Right lobe of liver (tissue), 6 donors: ENCODE results near the gene PIGC. TPM values are rescaled to one million over a fixed set of nuclear protein-coding genes. Genes with fewer than 3 reads are reported as not detected.

ENCODE experiments used
- ATAC-seq, 4 donors: fragments of 200-7000 bp; cut with Tn5 transposase; one replicate each; pipeline ENCODE4 v1.9.1; 2020; ENCODE audit warnings: mild to moderate bottlenecking in 4 of 4, moderate library complexity in 4 of 4
- DNase-seq, 3 donors: peaks; one replicate each; pipeline ENCODE4 v3.0.0-alpha.2; 2020
- H3K27ac ChIP-seq, 3 donors: fragments of 200-600 bp; one replicate each; pipeline ENCODE4 v1.8.0; 2022
- H3K27me3 ChIP-seq, 2 donors: fragments of 200-600 bp; one replicate each; pipeline ENCODE4 v1.8.0; 2022
- H3K36me3 ChIP-seq, 4 donors: fragments of 200-600 bp; sonication (generic) in 1 of 4; one replicate each; pipeline versions ENCODE4 v1.5.1 to v1.8.0; 2017 to 2022; ENCODE audit warnings: control low read depth in 1 of 4
- H3K4me1 ChIP-seq, 4 donors: fragments of 200-600 bp; sonication (generic) in 1 of 4; one replicate each; pipeline versions ENCODE4 v1.5.1 to v1.8.0; 2017 to 2022; ENCODE audit warnings: control low read depth in 1 of 4
- H3K4me3 ChIP-seq, 3 donors: fragments of 200-600 bp; one replicate each; pipeline ENCODE4 v1.8.0; 2022
- H3K9me3 ChIP-seq, 4 donors: fragments of 200-600 bp; sonication (generic) in 1 of 4; one replicate each; pipeline versions ENCODE4 v1.5.1 to v1.8.0; 2017 to 2022; ENCODE audit warnings: control low read depth in 1 of 4
- POLR2A ChIP-seq: fragments of 450-650 bp; IDR thresholded peaks from one replicate; pipeline ENCODE4 v1.6.1; 2017; ENCODE audit warnings: antibody characterized with exemption, mild to moderate bottlenecking
- WGBS: methylation state at CpG from one replicate; pipeline ENCODE4 v1.1.6; 2018; ENCODE audit warnings: low coverage, low lambda C conversion rate; ENCODE audit not compliant: insufficient coverage; ENCODE audit errors: missing lambda C conversion rate; 5-methylcytosine and 5-hydroxymethylcytosine counted together
- intact Hi-C, 2 donors: fragments of 100-400 bp; cut with DNase I; formaldehyde crosslinking; loops; one replicate each; pipeline versions ENCODE4 v1.11.2 to v1.14.1; 2022
- total RNA-seq, 6 experiments: library from RNA; depleted of rRNA in 2 of 6; stranded (reverse); fragments of >200 nt in 2 of 6; fragmentation: NEBNext Ultra II Directional in 3 of 6; extraction: Animal tissue kit (Norgen Biotek cat#: 25700) in 3 of 6; gene quantifications; one replicate each; pipeline versions ENCODE4 v1.1.0 to v1.2.4, GENCODE V29; 2016 to 2023
- TF ChIP-seq, protein P1 (sequence below), 4 donors: fragments of 200-600 bp in 3 of 4; fragments of 450-650 bp in 1 of 4; IDR thresholded peaks; one replicate each; pipeline versions ENCODE4 v1.5.1 to v1.8.0; 2016 to 2022; ENCODE audit warnings: antibody characterized with exemption in 4 of 4, mild to moderate bottlenecking in 2 of 4
- donor health status: DM: no; HTN: yes; CAD: no.
- donor health status: DM: no; HTN: no; CAD: no.
- donor health status: DM: no; HTN: no; CAD: no.
- donor health status: DM: no; HTN: yes; CAD: no.
- donor health status: DM: no; HTN: yes; CAD: no.

Gene PIGC
- total RNA-seq, 6 experiments from 2014 or later, result 6.7 to 12.0 (median 8.7) TPM

DNA sequence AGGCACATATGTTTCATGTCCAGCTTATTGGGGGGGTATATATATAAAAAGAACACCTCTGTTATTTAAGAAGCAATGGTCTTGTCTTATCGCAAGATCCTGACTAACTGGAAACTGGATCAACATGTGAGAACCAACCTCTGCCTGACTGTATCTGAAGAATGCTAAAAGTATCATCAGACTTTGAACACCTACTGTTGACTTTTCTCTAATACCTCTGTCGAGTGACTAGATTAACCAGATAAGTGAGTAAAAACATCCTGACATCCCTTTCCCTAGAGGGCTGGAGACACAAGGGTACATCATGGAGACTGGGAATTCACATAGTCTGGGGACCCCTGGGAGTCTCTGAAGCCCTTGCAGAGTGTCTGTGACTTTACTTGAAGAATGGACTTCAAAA lies 26.3 kb upstream of the PIGC start:
- ATAC-seq, result peak; percentile 55 to 86 (median 78)
- intact Hi-C loops, result no loop called here
- Histone ChIP-seq H3K27me3 (no peaks in the 10 kb centered on the region), H3K36me3 (no peaks in the 10 kb centered on the region), H3K4me1 (peaks cover 0 to 28% (median 0%) of the 10 kb centered on the region in 4 donors), H3K4me3 (no peak overlapping the region), H3K27ac (peak overlapping the region in 1 of 3 donors; percentile 31), H3K9me3 (no peaks in the 10 kb centered on the region)
- TF ChIP-seq, protein P1, sequence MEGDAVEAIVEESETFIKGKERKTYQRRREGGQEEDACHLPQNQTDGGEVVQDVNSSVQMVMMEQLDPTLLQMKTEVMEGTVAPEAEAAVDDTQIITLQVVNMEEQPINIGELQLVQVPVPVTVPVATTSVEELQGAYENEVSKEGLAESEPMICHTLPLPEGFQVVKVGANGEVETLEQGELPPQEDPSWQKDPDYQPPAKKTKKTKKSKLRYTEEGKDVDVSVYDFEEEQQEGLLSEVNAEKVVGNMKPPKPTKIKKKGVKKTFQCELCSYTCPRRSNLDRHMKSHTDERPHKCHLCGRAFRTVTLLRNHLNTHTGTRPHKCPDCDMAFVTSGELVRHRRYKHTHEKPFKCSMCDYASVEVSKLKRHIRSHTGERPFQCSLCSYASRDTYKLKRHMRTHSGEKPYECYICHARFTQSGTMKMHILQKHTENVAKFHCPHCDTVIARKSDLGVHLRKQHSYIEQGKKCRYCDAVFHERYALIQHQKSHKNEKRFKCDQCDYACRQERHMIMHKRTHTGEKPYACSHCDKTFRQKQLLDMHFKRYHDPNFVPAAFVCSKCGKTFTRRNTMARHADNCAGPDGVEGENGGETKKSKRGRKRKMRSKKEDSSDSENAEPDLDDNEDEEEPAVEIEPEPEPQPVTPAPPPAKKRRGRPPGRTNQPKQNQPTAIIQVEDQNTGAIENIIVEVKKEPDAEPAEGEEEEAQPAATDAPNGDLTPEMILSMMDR (IDR thresholded peaks at IDR 0.05), result no peak
- no peak for TF ChIP-seq POLR2A
- no peak for DNase-seq
- WGBS, result 38% methylated on average over 2 of the region's 2 CpGs

DNA sequence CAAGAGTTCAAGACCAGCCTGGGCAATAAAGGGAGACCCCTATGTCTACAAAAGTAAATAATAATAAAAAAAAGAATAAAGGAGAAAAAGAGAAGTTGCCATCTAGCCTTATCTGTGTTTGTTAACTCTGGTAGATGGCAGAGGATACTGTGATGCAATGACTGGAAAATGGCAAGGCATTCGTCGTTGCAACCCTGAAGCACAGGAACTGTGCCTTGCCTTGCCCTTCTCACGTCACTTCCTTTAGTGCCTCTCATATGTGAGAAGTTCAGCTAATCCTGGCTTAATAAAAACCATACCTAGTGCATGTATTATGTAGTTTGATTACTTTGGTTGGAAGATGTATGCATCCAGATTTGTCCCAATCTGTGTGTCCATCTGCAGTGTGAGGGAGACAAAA lies 25.8 kb upstream of the PIGC start:
- WGBS, result 17% methylated on average over 3 of the region's 3 CpGs
- peak overlapping the region in 1 of 3 donors; percentile 31 for H3K27ac ChIP-seq
- intact Hi-C loops, result no loop called here
- DNase-seq (no peak), ATAC-seq (peak in 2 of 4 donors; percentile 45 to 57)
- H3K36me3 ChIP-seq, result no peaks in the 10 kb centered on the region
- peaks cover 0 to 28% (median 0%) of the 10 kb centered on the region in 4 donors for H3K4me1 ChIP-seq
- H3K27me3 ChIP-seq, result no peaks in the 10 kb centered on the region
- TF ChIP-seq, protein P1 (IDR thresholded peaks at IDR 0.05), result no peak
- TF ChIP-seq POLR2A, result no peak
- no peaks in the 10 kb centered on the region for H3K9me3 ChIP-seq
- no peak overlapping the region for H3K4me3 ChIP-seq

DNA sequence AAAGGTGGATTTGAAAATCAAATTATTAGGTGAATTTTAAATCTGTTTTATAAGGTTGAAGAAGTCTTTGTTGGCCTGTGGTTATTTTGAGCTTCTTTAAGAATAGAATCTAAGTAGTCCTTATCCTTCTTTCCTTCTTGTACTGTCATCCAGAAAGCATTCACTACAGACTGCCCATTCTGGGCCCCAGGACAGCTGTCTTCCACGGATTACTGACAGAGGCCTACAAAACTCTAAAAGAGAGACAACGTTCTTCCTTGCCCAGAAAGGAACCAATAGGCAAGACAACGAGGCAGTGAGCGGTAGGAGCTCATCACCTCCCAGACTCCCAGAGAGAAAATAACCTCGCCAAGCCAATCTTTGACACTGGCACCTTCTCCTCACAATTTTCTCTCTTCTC lies 24.4 kb upstream of the PIGC start:
- intact Hi-C loops, result no loop called here
- Histone ChIP-seq H3K27me3 (no peaks in the 10 kb centered on the region), H3K4me1 (peaks cover 0 to 19% (median 0%) of the 10 kb centered on the region in 4 donors), H3K9me3 (no peaks in the 10 kb centered on the region), H3K36me3 (no peaks in the 10 kb centered on the region), H3K27ac (no peak overlapping the region), H3K4me3 (no peak overlapping the region)
- ATAC-seq, result no peak
- TF ChIP-seq, protein P1 (IDR thresholded peaks at IDR 0.05), result no peak
- TF ChIP-seq POLR2A, result no peak
- WGBS, result 86% methylated on average over 4 of the region's 5 CpGs
- DNase-seq, result no peak

DNA sequence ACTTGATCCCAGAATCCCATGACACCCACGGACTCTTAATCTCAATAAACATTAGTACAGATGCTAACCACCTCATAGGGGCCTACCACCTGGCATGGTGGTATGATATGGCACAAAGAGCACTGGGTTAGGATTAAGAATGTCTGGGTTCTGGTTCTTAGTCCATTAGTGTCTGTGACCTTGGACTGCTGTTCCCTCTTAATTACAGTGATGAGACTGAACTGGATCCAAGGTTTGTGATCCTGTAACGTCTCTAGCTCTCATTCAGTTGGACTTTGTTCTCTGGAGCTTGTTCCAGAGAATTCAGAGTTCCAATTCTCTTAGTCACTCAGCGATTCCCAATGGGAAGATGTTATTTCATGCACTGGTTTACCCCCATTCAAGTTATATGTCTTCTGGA lies 23.6 kb upstream of the PIGC start:
- H3K4me1 ChIP-seq, result peaks cover 0 to 19% (median 0%) of the 10 kb centered on the region in 4 donors
- TF ChIP-seq, protein P1 (IDR thresholded peaks at IDR 0.05), result no peak
- no peak for TF ChIP-seq POLR2A
- no peak overlapping the region for H3K4me3 ChIP-seq
- no peaks in the 10 kb centered on the region for H3K27me3 ChIP-seq
- DNase-seq, result no peak
- intact Hi-C loops, result no loop called here
- peak; percentile 20 to 74 (median 70) for ATAC-seq
- H3K27ac ChIP-seq, result no peak overlapping the region
- H3K9me3 ChIP-seq, result no peaks in the 10 kb centered on the region
- WGBS, result 35% methylated on average over 3 of the region's 3 CpGs
- H3K36me3 ChIP-seq, result no peaks in the 10 kb centered on the region
